H9 (cell line): ENCODE data around the gene CTCF. TPM values are rescaled to one million over a fixed set of nuclear protein-coding genes. Genes with fewer than 3 reads are reported as not detected.

Experiments
- DNase-seq: peaks from one replicate; pipeline ENCODE4 v3.0.0-alpha.2; 2017
- H2AFZ ChIP-seq: one replicate; pipeline ENCODE4 v1.6.1; 2013; ENCODE audit warnings: mild to moderate bottlenecking, low read length, control low read depth, moderate library complexity
- H2AK5ac ChIP-seq: 2 replicates; pipeline ENCODE4 v1.6.1; 2013; ENCODE audit warnings: low read length, control low read depth, mixed read lengths; ENCODE audit not compliant: insufficient read length
- H2BK120ac ChIP-seq: one replicate; pipeline ENCODE4 v1.6.1; 2013; ENCODE audit warnings: low read depth, mild to moderate bottlenecking, low read length, control low read depth, inconsistent platforms; ENCODE audit not compliant: poor library complexity, severe bottlenecking
- H2BK12ac ChIP-seq: 2 replicates; pipeline ENCODE4 v1.6.1; 2013; ENCODE audit warnings: low read length, control low read depth, mixed read lengths, low read depth; ENCODE audit not compliant: insufficient read length
- H2BK15ac ChIP-seq: 2 replicates; pipeline ENCODE4 v1.6.1; 2013; ENCODE audit warnings: low read depth, low read length, control low read depth
- H2BK20ac ChIP-seq: one replicate; pipeline ENCODE4 v1.6.1; 2013; ENCODE audit warnings: low read depth, mild to moderate bottlenecking, low read length, control low read depth, inconsistent platforms; ENCODE audit not compliant: poor library complexity, severe bottlenecking
- H2BK5ac ChIP-seq: 2 replicates; pipeline ENCODE4 v1.6.1; 2013; ENCODE audit warnings: low read length, control low read depth, mixed read lengths; ENCODE audit not compliant: insufficient read length
- H3K14ac ChIP-seq: 2 replicates; pipeline ENCODE4 v1.6.1; 2013; ENCODE audit warnings: low read length, control low read depth; ENCODE audit not compliant: insufficient read depth
- H3K18ac ChIP-seq: 2 replicates; pipeline ENCODE4 v1.6.1; 2013; ENCODE audit warnings: low read depth, mild to moderate bottlenecking, mixed read lengths, low read length, control low read depth; ENCODE audit not compliant: insufficient read length
- H3K23ac ChIP-seq: 2 replicates; pipeline ENCODE4 v1.6.1; 2013; ENCODE audit warnings: low read length, control low read depth, mixed read lengths, low read depth; ENCODE audit not compliant: insufficient read length
- H3K23me2 ChIP-seq: 2 replicates; pipeline ENCODE4 v1.6.1; 2013; ENCODE audit warnings: low read depth, mild to moderate bottlenecking, mixed read lengths, low read length, control low read depth; ENCODE audit not compliant: insufficient read length, poor library complexity, severe bottlenecking
- H3K27ac ChIP-seq: 2 replicates; pipeline ENCODE4 v1.5.1; 2013; ENCODE audit warnings: low read length, control low read depth, mixed read lengths, low read depth; ENCODE audit not compliant: insufficient read length
- H3K27me3 ChIP-seq: 2 replicates; pipeline ENCODE4 v1.6.1; 2013; ENCODE audit warnings: low read length, control low read depth, inconsistent platforms; ENCODE audit not compliant: insufficient read depth
- H3K4ac ChIP-seq: 2 replicates; pipeline ENCODE4 v1.6.1; 2013; ENCODE audit warnings: low read depth, mild to moderate bottlenecking, control low read depth, inconsistent platforms, low read length, moderate library complexity
- H3K4me1 ChIP-seq: 2 replicates; pipeline ENCODE4 v1.6.1; 2013; ENCODE audit warnings: low read length, control low read depth, inconsistent platforms; ENCODE audit not compliant: insufficient read depth
- H3K4me2 ChIP-seq: 2 replicates; pipeline ENCODE4 v1.6.1; 2013; ENCODE audit warnings: low read length, control low read depth, mixed read lengths; ENCODE audit not compliant: insufficient read length, insufficient read depth
- H3K56ac ChIP-seq: 2 replicates; pipeline ENCODE4 v1.6.1; 2013; ENCODE audit warnings: low read depth, mild to moderate bottlenecking, mixed read lengths, low read length, control low read depth; ENCODE audit not compliant: insufficient read length
- H3K79me1 ChIP-seq: 2 replicates; pipeline ENCODE4 v1.6.1; 2013; ENCODE audit warnings: low read depth, mild to moderate bottlenecking, moderate library complexity, low read length, control low read depth, inconsistent platforms; ENCODE audit not compliant: insufficient read depth, poor library complexity, severe bottlenecking
- H3K79me2 ChIP-seq: 2 replicates; pipeline ENCODE4 v1.6.1; 2013; ENCODE audit warnings: low read length, control low read depth, inconsistent platforms; ENCODE audit not compliant: insufficient read depth
- H3K9ac ChIP-seq: 2 replicates; pipeline ENCODE4 v1.6.1; 2013; ENCODE audit warnings: low read length, control low read depth, mixed read lengths; ENCODE audit not compliant: insufficient read length; ENCODE audit errors: extremely low read depth
- H3K9me3 ChIP-seq: one replicate; pipeline ENCODE4 v1.6.1; 2013; ENCODE audit warnings: low read depth, low read length, inconsistent platforms; ENCODE audit not compliant: control insufficient read depth
- H3T11ph ChIP-seq: one replicate; pipeline ENCODE4 v1.6.1; 2013; ENCODE audit warnings: mild to moderate bottlenecking, low read length, control low read depth, inconsistent platforms
- H4K20me1 ChIP-seq: one replicate; pipeline ENCODE4 v1.6.1; 2013; ENCODE audit not compliant: control insufficient read depth, insufficient read length, insufficient read depth
- H4K5ac ChIP-seq: 2 replicates; pipeline ENCODE4 v1.6.1; 2013; ENCODE audit warnings: low read depth, mild to moderate bottlenecking, mixed read lengths, low read length, control low read depth; ENCODE audit not compliant: insufficient read length
- H4K8ac ChIP-seq: replicated peaks from 2 replicates; pipeline ENCODE4 v1.6.1; 2013; ENCODE audit warnings: low read length, control low read depth, mixed read lengths, low read depth; ENCODE audit not compliant: insufficient read length
- H4K91ac ChIP-seq: 2 replicates; pipeline ENCODE4 v1.6.1; 2013; ENCODE audit warnings: low read depth, mild to moderate bottlenecking, moderate library complexity, mixed read lengths, low read length, control low read depth; ENCODE audit not compliant: insufficient read length
- H3K27ac Mint-ChIP-seq, 3 experiments: 2 replicates in 2 of 3; 3 replicates in 1 of 3; pipeline ENCODE4 v1.8.0; 2020 to 2021; ENCODE audit warnings: mixed read lengths in 3 of 3, mild to moderate bottlenecking in 1 of 3, moderate library complexity in 1 of 3
- H3K27me3 Mint-ChIP-seq: 2 replicates; pipeline ENCODE4 v1.8.0; 2021; ENCODE audit warnings: low read depth, mild to moderate bottlenecking, moderate library complexity, mixed read lengths
- H3K36me3 Mint-ChIP-seq, 3 experiments: 2 replicates in 2 of 3; 3 replicates in 1 of 3; pipeline ENCODE4 v1.8.0; 2020 to 2021; ENCODE audit warnings: low read depth in 3 of 3, mixed read lengths in 3 of 3; ENCODE audit not compliant: insufficient read depth in 1 of 3
- H3K4me1 Mint-ChIP-seq, 2 experiments: 2 replicates each; pipeline ENCODE4 v1.8.0; 2020; ENCODE audit warnings: mixed read lengths in 2 of 2
- H3K4me3 Mint-ChIP-seq, 2 experiments: 2 replicates in 1 of 2; 3 replicates in 1 of 2; pipeline ENCODE4 v1.8.0; 2020 to 2021; ENCODE audit warnings: mild to moderate bottlenecking in 2 of 2, mixed read lengths in 2 of 2, moderate library complexity in 1 of 2
- H3K9me3 Mint-ChIP-seq, 2 experiments: 2 replicates in 1 of 2; 3 replicates in 1 of 2; pipeline ENCODE4 v1.8.0; 2020; ENCODE audit warnings: mild to moderate bottlenecking in 2 of 2, mixed read lengths in 2 of 2, moderate library complexity in 1 of 2
- WGBS: extraction: QIAGEN DNeasy Blood & Tissue Kit; methylation state at CpG from one replicate; pipeline ENCODE4 v1.1.7; 2013; ENCODE audit warnings: missing lambda C conversion rate, low lambda C conversion rate, mixed read lengths; ENCODE audit not compliant: insufficient read length; ENCODE audit errors: extremely low coverage; 5-methylcytosine and 5-hydroxymethylcytosine counted together
- total RNA-seq: library from RNA; stranded (reverse); gene quantifications from 2 replicates; pipeline ENCODE4 v1.2.1, GENCODE V29; 2021
- TF ChIP-seq, protein P1 (sequence below): fragments of 200-600 bp; sonication (generic); conservative IDR thresholded peaks from 3 replicates; pipeline ENCODE4 v1.8.0; 2021; ENCODE audit warnings: antibody characterized with exemption, mild to moderate bottlenecking

Gene CTCF
- total RNA-seq, 1 experiment from 2014 or later: 87.3 TPM

DNA sequence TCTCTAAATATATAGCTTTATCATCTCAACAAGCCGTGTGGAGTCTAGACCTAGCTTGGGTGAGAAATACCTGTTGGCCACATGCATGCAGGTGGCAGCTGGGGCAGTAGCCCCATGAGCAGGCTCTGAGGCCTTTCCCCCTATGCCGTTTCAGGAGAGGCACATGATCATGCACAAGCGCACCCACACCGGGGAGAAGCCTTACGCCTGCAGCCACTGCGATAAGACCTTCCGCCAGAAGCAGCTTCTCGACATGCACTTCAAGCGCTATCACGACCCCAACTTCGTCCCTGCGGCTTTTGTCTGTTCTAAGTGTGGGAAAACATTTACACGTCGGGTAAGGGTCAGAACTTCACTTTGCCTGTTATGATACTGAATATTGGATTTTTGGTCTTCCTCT is 65.9 kb downstream of the CTCF start:
- H3K36me3 Mint-ChIP-seq: peaks cover 38 to 84% (median 66%) of the 10 kb centered on the region in 3 experiments

More for the DNA sequence above, 65.9 kb downstream of the CTCF start:
- Histone ChIP-seq H3K9me3 (no peaks in the 10 kb centered on the region), H3K27me3 (no peaks in the 10 kb centered on the region), H2AK5ac (no peak overlapping the region), H3K14ac (no peak overlapping the region), H4K20me1 (no peaks in the 10 kb centered on the region), H4K91ac (no peak overlapping the region), H2BK15ac (no peak overlapping the region), H3K18ac (no peak overlapping the region), H3K27ac (no peak overlapping the region), H3K79me2 (no peaks in the 10 kb centered on the region), H3T11ph (no peak overlapping the region), H4K8ac (no peak overlapping the region), H3K9ac (no peak overlapping the region), H3K4ac (no peak overlapping the region), H2BK20ac (no peak overlapping the region), H3K23ac (no peak overlapping the region), H2BK120ac (no peak overlapping the region), H3K56ac (no peak overlapping the region), H4K5ac (no peak overlapping the region), H3K4me2 (no peak overlapping the region), H3K4me1 (no peaks in the 10 kb centered on the region), H2BK5ac (no peak overlapping the region), H3K23me2 (no peaks in the 10 kb centered on the region), H2BK12ac (no peak overlapping the region), H3K79me1 (no peaks in the 10 kb centered on the region), H2AFZ (no peak overlapping the region)
- Mint-ChIP-seq H3K27ac (peak overlapping the region in 1 of 3 experiments; percentile 76; a peak in 4 of 7 replicates), H3K27me3 (no peaks in the 10 kb centered on the region), H3K4me3 (no peak overlapping the region), H3K4me1 (no peaks in the 10 kb centered on the region), H3K9me3 (no peaks in the 10 kb centered on the region)
- no peak for DNase-seq
- TF ChIP-seq, protein P1, sequence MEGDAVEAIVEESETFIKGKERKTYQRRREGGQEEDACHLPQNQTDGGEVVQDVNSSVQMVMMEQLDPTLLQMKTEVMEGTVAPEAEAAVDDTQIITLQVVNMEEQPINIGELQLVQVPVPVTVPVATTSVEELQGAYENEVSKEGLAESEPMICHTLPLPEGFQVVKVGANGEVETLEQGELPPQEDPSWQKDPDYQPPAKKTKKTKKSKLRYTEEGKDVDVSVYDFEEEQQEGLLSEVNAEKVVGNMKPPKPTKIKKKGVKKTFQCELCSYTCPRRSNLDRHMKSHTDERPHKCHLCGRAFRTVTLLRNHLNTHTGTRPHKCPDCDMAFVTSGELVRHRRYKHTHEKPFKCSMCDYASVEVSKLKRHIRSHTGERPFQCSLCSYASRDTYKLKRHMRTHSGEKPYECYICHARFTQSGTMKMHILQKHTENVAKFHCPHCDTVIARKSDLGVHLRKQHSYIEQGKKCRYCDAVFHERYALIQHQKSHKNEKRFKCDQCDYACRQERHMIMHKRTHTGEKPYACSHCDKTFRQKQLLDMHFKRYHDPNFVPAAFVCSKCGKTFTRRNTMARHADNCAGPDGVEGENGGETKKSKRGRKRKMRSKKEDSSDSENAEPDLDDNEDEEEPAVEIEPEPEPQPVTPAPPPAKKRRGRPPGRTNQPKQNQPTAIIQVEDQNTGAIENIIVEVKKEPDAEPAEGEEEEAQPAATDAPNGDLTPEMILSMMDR: no peak
- WGBS: no CpG with 5 or more reads among the region's 14 CpGs
